ENCODE measurements around the gene COL17A1.

GRCh38 chr10:104056619-104057273 lies 28.9 kb downstream of the COL17A1 start:
- TF ChIP-seq POLR2A (IDR thresholded peaks at IDR 0.05; ENCODE audit: low read length) (no peak), GATA1 (IDR thresholded peaks at IDR 0.05; ENCODE audit: low read depth, low read length) (no peak)
